Glomerular visceral epithelial cell (primary cell): ENCODE data around the gene TIMM17B.
A peak's percentile ranks its signal among the peaks of the same experiment; 100 is the strongest.
"Not testable (repeated sequence)": the region's sequence is repeated elsewhere in the genome, so short reads cannot be mapped to it uniquely, and the experiment has no call there.

Experiments used
- DNase-seq: peaks from one replicate; pipeline ENCODE4 v3.0.0-alpha.2; 2016; ENCODE audit errors: extremely low spot score

TIMM17B gene

GRCh38 chrX:48894891-48895290 is 2.7 kb downstream of the TIMM17B start:
- no peak for DNase-seq

- DNase-seq, result no peak
These were observed 3.8 kb downstream of the TIMM17B start for GRCh38 chrX:48893556-48894348.

- no peak for DNase-seq
These were observed 4.7 kb downstream of the TIMM17B start for GRCh38 chrX:48892896-48893295.

- DNase-seq, result peak; percentile 89
These were observed 5.9 kb downstream of the TIMM17B start for GRCh38 chrX:48891402-48892288.

GRCh38 chrX:48890934-48891401 is 6.6 kb downstream of the TIMM17B start:
- no peak for DNase-seq

- DNase-seq, result no peak
These were observed 7.2 kb downstream of the TIMM17B start for GRCh38 chrX:48890296-48890925.

- DNase-seq, result not testable (repeated sequence)
These were observed 11.0 kb downstream of the TIMM17B start for GRCh38 chrX:48886586-48886985.

GRCh38 chrX:48883729-48884128 is 13.8 kb downstream of the TIMM17B start:
- no peak for DNase-seq

- not testable (repeated sequence) for DNase-seq
These were observed 20.6 kb downstream of the TIMM17B start for GRCh38 chrX:48876944-48877343.

- not testable (repeated sequence) for DNase-seq
These were observed 25.6 kb downstream of the TIMM17B start for GRCh38 chrX:48872017-48872416.

GRCh38 chrX:48864210-48864609 is 33.4 kb downstream of the TIMM17B start:
- peak; percentile 65 for DNase-seq

- DNase-seq, result peak; percentile 11
These were observed 42.7 kb downstream of the TIMM17B start for GRCh38 chrX:48854898-48855297.

- not testable (repeated sequence) for DNase-seq
These were observed 43.3 kb downstream of the TIMM17B start for GRCh38 chrX:48854121-48854804.

- not testable (repeated sequence) for DNase-seq
These were observed 44.1 kb downstream of the TIMM17B start for GRCh38 chrX:48853494-48853893.

- DNase-seq, result no peak
These were observed 44.7 kb downstream of the TIMM17B start for GRCh38 chrX:48852857-48853256.

GRCh38 chrX:48848847-48849246 is 48.7 kb downstream of the TIMM17B start:
- no peak for DNase-seq
